PC-9 (cell line): ENCODE results near the gene MPEG1. TPM values are rescaled to one million over a fixed set of nuclear protein-coding genes. Genes with fewer than 3 reads are reported as not detected.

Source experiments
- BruUV-seq: library from RNA; stranded (reverse); fragments of 400-500 nt; replicated peaks from 2 replicates; lab custom pipeline; 2021; lab: Mats Ljungman, UMichigan
- CTCF ChIA-PET: fragments of 300-600 bp; sonication (Branson Sonifier 250); formaldehyde crosslinking; loops from one replicate; lab custom pipeline; 2022; ENCODE audit warnings: antibody characterized with exemption; lab: Charles Lee
- POLR2A ChIA-PET: fragments of 300-600 bp; sonication (Branson Sonifier 250); formaldehyde crosslinking; loops from one replicate; lab custom pipeline; 2022; ENCODE audit warnings: antibody characterized with exemption; ENCODE audit not compliant: unreplicated experiment; lab: Charles Lee
- DNase-seq, 2 experiments: peaks; one replicate each; pipeline versions ENCODE4 v3.0.0 to v3.0.0-alpha.2; 2015 to 2022; ENCODE audit warnings: mixed read lengths in 1 of 2
- H2AFZ ChIP-seq: fragments of 200-600 bp; sonication (generic); 2 replicates; pipeline ENCODE4 v1.8.1; 2017; ENCODE audit warnings: antibody characterized with exemption
- H3F3A ChIP-seq: fragments of 200-600 bp; sonication (generic); 2 replicates; pipeline ENCODE4 v1.8.1; 2017; ENCODE audit warnings: antibody characterized with exemption, mild to moderate bottlenecking, low read depth; ENCODE audit not compliant: insufficient read depth
- H3K27ac ChIP-seq: fragments of 200-600 bp; sonication (generic); 2 replicates; pipeline ENCODE4 v1.6.1; 2016; ENCODE audit warnings: mixed run types
- H3K27me3 ChIP-seq: fragments of 200-600 bp; sonication (generic); 2 replicates; pipeline ENCODE4 v1.6.1; 2016; ENCODE audit warnings: low read depth, mixed run types; ENCODE audit not compliant: insufficient read depth
- H3K36me3 ChIP-seq: fragments of 200-600 bp; sonication (generic); 2 replicates; pipeline ENCODE4 v1.6.1; 2016; ENCODE audit warnings: low read depth, mixed run types
- H3K4me1 ChIP-seq: fragments of 200-600 bp; sonication (generic); replicated peaks from 2 replicates; pipeline ENCODE4 v1.6.1; 2016; ENCODE audit warnings: mixed run types; ENCODE audit not compliant: insufficient read depth
- H3K4me2 ChIP-seq: fragments of 200-600 bp; sonication (generic); 2 replicates; pipeline ENCODE4 v1.6.1; 2017; ENCODE audit warnings: mixed run types
- H3K4me3 ChIP-seq: fragments of 200-600 bp; sonication (generic); 2 replicates; pipeline ENCODE4 v1.6.1; 2016; ENCODE audit warnings: mixed run types
- H3K79me2 ChIP-seq: fragments of 200-600 bp; sonication (generic); 2 replicates; pipeline ENCODE4 v1.6.1; 2017; ENCODE audit warnings: low read depth, mixed run types
- H3K9me2 ChIP-seq: fragments of 200-600 bp; sonication (generic); 2 replicates; pipeline ENCODE4 v1.8.1; 2017; ENCODE audit warnings: mild to moderate bottlenecking; ENCODE audit not compliant: insufficient read depth
- H3K9me3 ChIP-seq: fragments of 200-600 bp; sonication (generic); 2 replicates; pipeline ENCODE4 v1.8.1; 2016; ENCODE audit warnings: low read depth; ENCODE audit not compliant: insufficient read depth
- H4K20me1 ChIP-seq: fragments of 200-600 bp; sonication (generic); 2 replicates; pipeline ENCODE4 v1.8.1; 2017; ENCODE audit not compliant: insufficient read depth
- EZH2 ChIP-seq: fragments of 200-600 bp; sonication (generic); IDR thresholded peaks from 2 replicates; pipeline ENCODE4 v1.8.0; 2017; ENCODE audit warnings: antibody characterized with exemption, low read depth
- intact Hi-C: fragments of 100-400 bp; cut with micrococcal nuclease; formaldehyde crosslinking; loops from one replicate; pipeline ENCODE4 v1.10.0; 2022; ENCODE audit not compliant: unreplicated experiment
- total RNA-seq: library from RNA; stranded (reverse); gene quantifications from 2 replicates; pipeline ENCODE4 v1.2.3, GENCODE V29; 2021
- TF ChIP-seq, protein P1 (sequence below): fragments of 200-600 bp; sonication (generic); conservative IDR thresholded peaks from 2 replicates; pipeline ENCODE4 v1.6.1; 2017; ENCODE audit warnings: mixed run types, antibody characterized with exemption, mild to moderate bottlenecking, moderate library complexity

MPEG1 gene
- total RNA-seq, 1 experiment from 2014 or later: not detected

DNA sequence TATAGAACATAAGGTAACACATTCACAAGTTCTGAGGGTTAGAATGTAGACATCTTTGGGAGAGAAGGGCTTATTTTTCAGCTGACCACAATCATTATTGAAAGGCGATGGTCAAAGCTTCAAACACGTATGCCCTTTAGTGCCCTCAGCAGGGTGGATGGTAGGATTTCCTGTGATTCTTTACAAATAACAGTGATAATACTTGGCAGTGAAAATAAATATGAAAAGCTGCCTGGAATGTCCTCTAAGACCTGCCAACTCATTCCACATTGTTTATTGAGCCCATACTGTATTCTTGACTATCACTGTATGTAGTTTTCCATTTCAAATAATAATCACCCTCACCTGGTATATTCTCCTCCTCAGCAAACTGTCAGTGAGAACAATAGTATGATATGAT lies 13.7 kb upstream of the MPEG1 start:
- no peak for DNase-seq

DNA sequence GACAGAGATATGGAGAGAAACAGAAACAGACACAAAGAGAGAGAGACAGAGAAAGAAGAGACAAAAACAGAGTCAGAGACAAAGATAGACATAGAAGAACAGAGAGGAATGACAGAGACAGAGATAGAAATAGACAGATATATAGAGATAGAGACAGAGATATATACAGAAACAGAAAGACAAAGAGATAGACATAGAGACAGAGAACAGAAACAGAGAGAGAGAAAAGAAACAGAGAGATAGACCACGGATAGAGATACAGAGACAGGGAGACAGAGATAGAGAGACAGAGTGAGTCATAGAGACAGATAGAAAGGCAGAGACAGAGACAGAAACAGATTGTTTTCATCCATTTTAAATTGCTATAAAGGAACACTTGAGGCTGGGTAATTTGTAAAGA lies 12.3 kb upstream of the MPEG1 start:
- intact Hi-C loops: no loop called here
- TF ChIP-seq, protein P1, sequence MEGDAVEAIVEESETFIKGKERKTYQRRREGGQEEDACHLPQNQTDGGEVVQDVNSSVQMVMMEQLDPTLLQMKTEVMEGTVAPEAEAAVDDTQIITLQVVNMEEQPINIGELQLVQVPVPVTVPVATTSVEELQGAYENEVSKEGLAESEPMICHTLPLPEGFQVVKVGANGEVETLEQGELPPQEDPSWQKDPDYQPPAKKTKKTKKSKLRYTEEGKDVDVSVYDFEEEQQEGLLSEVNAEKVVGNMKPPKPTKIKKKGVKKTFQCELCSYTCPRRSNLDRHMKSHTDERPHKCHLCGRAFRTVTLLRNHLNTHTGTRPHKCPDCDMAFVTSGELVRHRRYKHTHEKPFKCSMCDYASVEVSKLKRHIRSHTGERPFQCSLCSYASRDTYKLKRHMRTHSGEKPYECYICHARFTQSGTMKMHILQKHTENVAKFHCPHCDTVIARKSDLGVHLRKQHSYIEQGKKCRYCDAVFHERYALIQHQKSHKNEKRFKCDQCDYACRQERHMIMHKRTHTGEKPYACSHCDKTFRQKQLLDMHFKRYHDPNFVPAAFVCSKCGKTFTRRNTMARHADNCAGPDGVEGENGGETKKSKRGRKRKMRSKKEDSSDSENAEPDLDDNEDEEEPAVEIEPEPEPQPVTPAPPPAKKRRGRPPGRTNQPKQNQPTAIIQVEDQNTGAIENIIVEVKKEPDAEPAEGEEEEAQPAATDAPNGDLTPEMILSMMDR: no peak
- TF ChIP-seq EZH2: no peak
- peaks cover 29% of the 10 kb centered on the region for H3K4me1 ChIP-seq
- no peaks in the 10 kb centered on the region for H3K27me3 ChIP-seq
- H4K20me1 ChIP-seq: no peaks in the 10 kb centered on the region
- H3K9me3 ChIP-seq: no peaks in the 10 kb centered on the region
- no peaks in the 10 kb centered on the region for H3K9me2 ChIP-seq
- peak overlapping the region; percentile 37 for H3K4me2 ChIP-seq
- POLR2A ChIA-PET: interaction anchor here (0.6 kb wide), 1 partner anchor 26 kb away, joined by 3 read pairs; no protein-coding TSS in a partner anchor
- no peaks in the 10 kb centered on the region for H3K79me2 ChIP-seq
- CTCF ChIA-PET: no interaction called here
- BruUV-seq: no TSS peak
- H3K36me3 ChIP-seq: no peaks in the 10 kb centered on the region
- no peak overlapping the region for H3K4me3 ChIP-seq
- no peak overlapping the region for H3K27ac ChIP-seq
- DNase-seq: no peak
- no peak overlapping the region for H2AFZ ChIP-seq
- H3F3A ChIP-seq: 0 out of 2 replicates have a peak, but pooled peaks cover 5% of the 10 kb centered on the region

More for the DNA sequence above, 13.7 kb upstream of the MPEG1 start:
- H3K36me3 ChIP-seq: no peaks in the 10 kb centered on the region
- no peak for TF ChIP-seq EZH2
- TF ChIP-seq, protein P1: no peak
- no peaks in the 10 kb centered on the region for H3K9me3 ChIP-seq
- no peak overlapping the region for H3K4me2 ChIP-seq
- 0 out of 2 replicates have a peak, but pooled peaks cover under 1% of the 10 kb centered on the region for H3F3A ChIP-seq
- no peaks in the 10 kb centered on the region for H3K9me2 ChIP-seq
- no peak overlapping the region for H3K4me3 ChIP-seq
- ChIA-PET POLR2A (interaction anchor here (0.6 kb wide), 1 partner anchor 265 kb away, joined by 5 read pairs; no protein-coding TSS in a partner anchor), CTCF (no interaction called here)
- no peaks in the 10 kb centered on the region for H3K79me2 ChIP-seq
- no peaks in the 10 kb centered on the region for H3K27me3 ChIP-seq
- no peak overlapping the region for H3K27ac ChIP-seq
- intact Hi-C loops: no loop called here
- H3K4me1 ChIP-seq: peaks cover 23% of the 10 kb centered on the region
- no peaks in the 10 kb centered on the region for H4K20me1 ChIP-seq
- no TSS peak for BruUV-seq
- H2AFZ ChIP-seq: no peak overlapping the region

DNA sequence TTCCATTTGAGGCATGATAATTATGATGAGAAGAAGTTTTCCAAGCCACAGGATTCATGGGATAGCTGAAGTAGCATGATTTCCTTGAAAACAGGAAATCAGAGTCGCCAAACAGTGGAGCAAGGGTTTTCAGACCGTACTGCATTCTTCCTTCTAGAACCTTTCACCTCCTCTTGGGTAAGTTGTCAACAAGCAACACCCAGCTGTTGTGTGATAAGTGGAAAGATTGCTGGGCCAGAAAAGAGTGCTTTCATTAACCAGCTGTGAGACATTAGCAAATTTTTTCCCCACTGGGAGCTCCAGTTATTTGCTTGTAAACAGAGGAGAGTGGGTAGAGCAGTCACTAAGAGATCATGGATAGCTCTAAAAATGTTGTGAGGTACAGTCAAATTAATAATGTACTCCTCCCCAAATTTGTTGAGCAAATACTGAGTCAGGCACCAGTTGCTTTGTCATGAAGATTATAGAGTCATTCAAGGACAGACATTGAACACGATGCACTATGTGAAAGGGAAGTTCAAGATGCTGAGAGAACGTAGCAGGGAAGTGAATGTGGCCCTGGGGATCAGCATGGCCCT lies 11.7 kb upstream of the MPEG1 start:
- Histone ChIP-seq H4K20me1 (no peaks in the 10 kb centered on the region), H3K79me2 (no peaks in the 10 kb centered on the region), H3F3A (0 out of 2 replicates have a peak, but pooled peaks cover 5% of the 10 kb centered on the region), H3K9me2 (no peaks in the 10 kb centered on the region), H3K9me3 (no peaks in the 10 kb centered on the region), H3K4me1 (peaks cover 29% of the 10 kb centered on the region), H3K27me3 (no peaks in the 10 kb centered on the region), H3K36me3 (no peaks in the 10 kb centered on the region), H3K4me3 (no peak overlapping the region), H2AFZ (no peak overlapping the region), H3K27ac (no peak overlapping the region), H3K4me2 (peak overlapping the region; percentile 37)
- intact Hi-C loops: no loop called here
- no peak for DNase-seq
- no peak for TF ChIP-seq EZH2
- TF ChIP-seq, protein P1: no peak
- BruUV-seq: no TSS peak
- ChIA-PET POLR2A (no interaction called here), CTCF (no interaction called here)
